Activated naive CD8-positive, alpha-beta T cell treated with anti-CD3 and anti-CD28 coated beads, Interleukin-2, amount 10 ng/mL, durations not matched to agents 7 days and 5 days (primary cell): Measurements from ENCODE around the gene LIPC. TPM values are rescaled to one million over a fixed set of nuclear protein-coding genes. Genes with fewer than 3 reads are reported as not detected.

ENCODE experiments used
- ATAC-seq: fragments of 150-1000 bp; cut with Tn5 transposase; one replicate; pipeline ENCODE4 v1.10.0; 2021; ENCODE audit warnings: low read depth, moderate library complexity
- POLR2A ChIA-PET: fragments of 350-600 bp; sonication (Branson Sonifier 250); formaldehyde crosslinking; loops from one replicate; lab custom pipeline; 2021; ENCODE audit warnings: antibody characterized with exemption; lab: Charles Lee
- DNase-seq: peaks from one replicate; pipeline ENCODE4 v3.0.0; 2021
- H3K27ac Mint-ChIP-seq: one replicate; pipeline ENCODE4 v1.8.0; 2022; ENCODE audit warnings: mild to moderate bottlenecking, mixed read lengths
- H3K27me3 Mint-ChIP-seq: one replicate; pipeline ENCODE4 v1.8.0; 2022; ENCODE audit warnings: mild to moderate bottlenecking, moderate library complexity, mixed read lengths
- H3K36me3 Mint-ChIP-seq: one replicate; pipeline ENCODE4 v1.8.0; 2021; ENCODE audit warnings: mild to moderate bottlenecking, mixed read lengths
- H3K4me1 Mint-ChIP-seq: one replicate; pipeline ENCODE4 v1.8.0; 2021; ENCODE audit warnings: mixed read lengths
- H3K4me3 Mint-ChIP-seq: one replicate; pipeline ENCODE4 v1.8.0; 2022; ENCODE audit warnings: mild to moderate bottlenecking, moderate library complexity, mixed read lengths
- H3K9me3 Mint-ChIP-seq: one replicate; pipeline ENCODE4 v1.8.0; 2021; ENCODE audit warnings: mixed read lengths
- total RNA-seq, 2 experiments: library from RNA; stranded (reverse); gene quantifications; one replicate each; pipeline ENCODE4 v1.2.3, GENCODE V29; 2021

LIPC gene
- total RNA-seq, 2 experiments from 2014 or later, result 7.4 to 9.0 TPM

GRCh38 chr15:58517252-58517681, 85.5 kb downstream of the LIPC start:
- Mint-ChIP-seq H3K36me3 (peaks cover 18% of the 10 kb centered on the region), H3K27ac (peak overlapping the region; percentile 90), H3K27me3 (no peaks in the 10 kb centered on the region), H3K4me1 (peaks cover 64% of the 10 kb centered on the region), H3K4me3 (peak overlapping the region; percentile 59), H3K9me3 (peaks cover 4% of the 10 kb centered on the region)
- peak; percentile 75 for ATAC-seq
- DNase-seq, result no peak
- POLR2A ChIA-PET, result interaction anchor here (0.8 to 5.7 kb wide), 19 partner anchors 10 to 253 kb away, joined by 3 to 66 read pairs (median 5); partner anchors contain the start of gene MINDY2

- Mint-ChIP-seq H3K36me3 (peaks cover 18% of the 10 kb centered on the region), H3K9me3 (peaks cover 4% of the 10 kb centered on the region), H3K4me3 (peak overlapping the region; percentile 59), H3K27ac (peak overlapping the region; percentile 90), H3K27me3 (no peaks in the 10 kb centered on the region), H3K4me1 (peaks cover 64% of the 10 kb centered on the region)
- no peak for DNase-seq
- POLR2A ChIA-PET, result interaction anchor here (0.8 to 5.7 kb wide), 20 partner anchors 11 to 253 kb away, joined by 3 to 66 read pairs (median 5); partner anchors contain the start of gene MINDY2
- ATAC-seq, result peak; percentile 30
Measured at GRCh38 chr15:58517682-58518525, 86.1 kb downstream of the LIPC start.

DNA sequence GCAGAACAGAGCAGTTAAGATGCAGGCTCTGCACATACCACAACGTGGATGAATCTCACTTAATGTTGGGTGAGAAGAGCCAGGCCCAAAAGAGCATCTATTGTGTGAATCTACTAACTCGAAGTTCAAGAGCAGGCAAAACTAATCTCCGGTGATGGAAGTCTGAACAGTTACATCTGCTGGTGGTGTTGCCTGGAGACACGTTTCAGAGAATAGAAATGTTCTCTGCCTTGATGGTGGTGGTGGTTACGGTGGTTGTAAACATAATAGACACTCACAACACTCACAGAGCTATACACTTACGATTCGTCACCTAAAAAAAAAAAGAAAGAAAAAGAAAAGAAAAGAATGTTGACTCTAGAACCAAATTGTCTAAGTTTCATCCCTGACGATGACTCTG, 86.8 kb downstream of the LIPC start:
- ATAC-seq (peak; percentile 37), DNase-seq (no peak)
- peaks cover 18% of the 10 kb centered on the region for H3K36me3 Mint-ChIP-seq
- H3K4me1 Mint-ChIP-seq, result peaks cover 59% of the 10 kb centered on the region
- POLR2A ChIA-PET, result interaction anchor here (0.9 to 5.7 kb wide), 7 partner anchors 27 to 252 kb away, joined by 4 to 66 read pairs (median 19); partner anchors contain the start of gene MINDY2
- H3K9me3 Mint-ChIP-seq, result peaks cover 4% of the 10 kb centered on the region
- H3K4me3 Mint-ChIP-seq, result peak overlapping the region; percentile 59
- H3K27ac Mint-ChIP-seq, result peak overlapping the region; percentile 90
- H3K27me3 Mint-ChIP-seq, result no peaks in the 10 kb centered on the region

DNA sequence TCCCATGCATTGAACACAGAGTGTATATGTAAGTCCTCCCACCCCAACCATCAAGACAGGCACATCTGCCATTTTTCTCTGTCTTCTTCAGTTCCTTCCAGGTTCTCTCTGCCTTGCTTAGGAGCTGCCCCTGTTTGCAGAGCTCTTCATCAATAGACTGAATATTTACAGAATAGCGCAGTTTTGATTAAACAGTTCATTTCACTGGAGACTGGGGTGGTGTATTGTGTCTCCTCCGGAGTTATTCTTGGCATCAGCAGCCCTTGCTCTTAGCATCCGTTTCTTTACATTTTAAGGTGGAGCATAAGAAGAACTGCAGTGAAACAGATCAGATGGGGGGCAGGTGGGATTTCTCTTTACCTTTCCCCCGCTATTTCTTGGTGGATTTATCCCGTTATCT, 87.7 kb downstream of the LIPC start:
- ATAC-seq, result no peak
- Mint-ChIP-seq H3K4me3 (no peak overlapping the region), H3K4me1 (peaks cover 59% of the 10 kb centered on the region), H3K27ac (peak overlapping the region; percentile 70), H3K9me3 (peaks cover 4% of the 10 kb centered on the region), H3K27me3 (no peaks in the 10 kb centered on the region), H3K36me3 (peaks cover 17% of the 10 kb centered on the region)
- POLR2A ChIA-PET, result interaction anchor here (0.5 to 5.7 kb wide), 6 partner anchors 10 to 119 kb away, joined by 3 to 66 read pairs (median 17); no protein-coding TSS in a partner anchor
- no peak for DNase-seq

DNA sequence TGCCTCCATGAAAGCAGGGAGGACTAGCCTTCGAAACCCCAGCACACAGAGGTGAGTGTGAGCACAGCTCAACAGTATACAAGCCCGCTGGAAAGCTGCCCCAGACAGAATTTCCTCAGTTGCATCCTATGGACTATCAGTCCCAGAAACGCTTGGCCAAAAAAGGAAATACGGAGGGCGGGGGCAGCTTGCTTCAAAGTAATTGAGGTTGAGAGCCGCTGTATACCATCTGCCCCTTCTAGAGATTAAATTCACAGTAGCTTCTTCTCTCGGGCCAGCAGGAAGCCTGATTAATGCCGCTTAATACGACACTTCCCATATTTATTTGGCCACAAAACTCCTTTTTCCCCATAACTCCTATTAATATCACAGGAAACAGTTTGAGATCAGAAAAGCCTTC, 88.7 kb downstream of the LIPC start:
- Mint-ChIP-seq H3K4me1 (peaks cover 55% of the 10 kb centered on the region), H3K27ac (peak overlapping the region; percentile 83)

DNA sequence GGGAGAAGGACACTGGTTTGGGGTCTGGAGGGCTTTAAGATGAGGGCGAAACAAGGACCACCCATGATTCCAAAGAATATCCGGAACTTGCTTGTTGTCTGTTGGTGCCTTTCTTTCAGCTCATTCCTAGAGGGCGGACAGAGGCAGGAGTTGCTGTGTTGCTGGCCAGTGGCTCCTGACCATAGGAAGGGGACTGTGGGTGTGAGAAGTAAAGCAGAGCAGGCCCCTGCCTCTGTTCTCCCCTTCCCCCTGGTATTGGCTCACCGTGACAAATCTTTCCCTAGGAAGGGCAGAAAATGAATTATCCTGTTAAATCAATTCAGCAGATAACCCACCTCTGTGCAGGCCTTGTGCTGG, 89.1 kb downstream of the LIPC start:
- ATAC-seq (no peak), DNase-seq (no peak)
- H3K36me3 Mint-ChIP-seq, result peaks cover 10% of the 10 kb centered on the region
- H3K9me3 Mint-ChIP-seq, result peaks cover under 1% of the 10 kb centered on the region
- peak overlapping the region; percentile 83 for H3K27ac Mint-ChIP-seq
- no peaks in the 10 kb centered on the region for H3K27me3 Mint-ChIP-seq
- no peak overlapping the region for H3K4me3 Mint-ChIP-seq
- POLR2A ChIA-PET, result interaction anchor here (0.7 to 1.9 kb wide), 2 partner anchors 8 to 24 kb away, joined by 3 to 4 read pairs; no protein-coding TSS in a partner anchor
- H3K4me1 Mint-ChIP-seq, result peaks cover 51% of the 10 kb centered on the region

More for the DNA sequence above, 88.7 kb downstream of the LIPC start:
- POLR2A ChIA-PET, result interaction anchor here (0.7 to 4.6 kb wide), 3 partner anchors 9 to 25 kb away, joined by 3 to 28 read pairs (median 4); no protein-coding TSS in a partner anchor
- DNase-seq, result no peak
- Mint-ChIP-seq H3K27me3 (no peaks in the 10 kb centered on the region), H3K36me3 (peaks cover 13% of the 10 kb centered on the region), H3K4me3 (no peak overlapping the region), H3K9me3 (peaks cover 4% of the 10 kb centered on the region)
- ATAC-seq, result no peak

- ATAC-seq (no peak), DNase-seq (no peak)
- POLR2A ChIA-PET, result interaction anchor here (0.7 to 1.9 kb wide), 2 partner anchors 8 to 24 kb away, joined by 3 to 4 read pairs; no protein-coding TSS in a partner anchor
- Mint-ChIP-seq H3K27ac (peak overlapping the region; percentile 25), H3K27me3 (no peaks in the 10 kb centered on the region), H3K4me1 (peaks cover 46% of the 10 kb centered on the region), H3K36me3 (peaks cover 7% of the 10 kb centered on the region), H3K4me3 (no peak overlapping the region), H3K9me3 (no peaks in the 10 kb centered on the region)
Measured at GRCh38 chr15:58521293-58521991, 89.7 kb downstream of the LIPC start.

DNA sequence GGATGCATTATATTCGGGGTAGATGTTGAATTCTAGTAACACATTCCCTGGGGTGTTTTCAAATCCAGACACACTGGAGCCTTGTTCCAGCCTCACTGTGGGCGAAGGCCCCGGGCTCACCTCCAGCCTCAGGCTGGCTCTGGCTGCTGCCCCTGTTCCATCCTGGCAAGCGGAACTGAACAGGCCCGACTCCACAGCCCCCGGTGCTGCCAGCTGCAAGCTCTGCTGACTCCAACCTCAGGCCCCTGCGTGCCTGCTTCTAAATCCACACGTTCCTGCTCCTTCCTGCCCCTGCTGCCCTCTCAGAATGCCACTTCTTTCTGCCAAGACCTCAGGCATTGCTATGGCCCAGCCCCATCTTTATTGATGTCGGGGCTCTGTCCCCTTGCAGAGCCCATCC, 90.6 kb downstream of the LIPC start:
- Mint-ChIP-seq H3K27me3 (no peaks in the 10 kb centered on the region), H3K4me3 (no peak overlapping the region), H3K27ac (peak overlapping the region; percentile 36), H3K9me3 (no peaks in the 10 kb centered on the region), H3K4me1 (peaks cover 37% of the 10 kb centered on the region), H3K36me3 (peaks cover 4% of the 10 kb centered on the region)
- POLR2A ChIA-PET, result interaction anchor here (1.0 kb wide), 1 partner anchor 16 kb away, joined by 3 read pairs; no protein-coding TSS in a partner anchor
- ATAC-seq, result no peak
- no peak for DNase-seq

- DNase-seq (no peak), ATAC-seq (no peak)
- H3K27me3 Mint-ChIP-seq, result no peaks in the 10 kb centered on the region
- H3K9me3 Mint-ChIP-seq, result no peaks in the 10 kb centered on the region
- POLR2A ChIA-PET, result interaction anchor here (1.0 kb wide), 1 partner anchor 16 kb away, joined by 3 read pairs; no protein-coding TSS in a partner anchor
- peaks cover 32% of the 10 kb centered on the region for H3K4me1 Mint-ChIP-seq
- peak overlapping the region; percentile 36 for H3K27ac Mint-ChIP-seq
- H3K36me3 Mint-ChIP-seq, result peaks cover 6% of the 10 kb centered on the region
- H3K4me3 Mint-ChIP-seq, result no peak overlapping the region
Measured at GRCh38 chr15:58522865-58523264, 91.1 kb downstream of the LIPC start.

GRCh38 chr15:58523634-58524033, 91.8 kb downstream of the LIPC start:
- H3K4me3 Mint-ChIP-seq, result no peak overlapping the region
- peaks cover 25% of the 10 kb centered on the region for H3K4me1 Mint-ChIP-seq
- DNase-seq, result no peak
- POLR2A ChIA-PET, result no interaction called here
- no peaks in the 10 kb centered on the region for H3K27me3 Mint-ChIP-seq
- H3K9me3 Mint-ChIP-seq, result no peaks in the 10 kb centered on the region
- no peak overlapping the region for H3K27ac Mint-ChIP-seq
- ATAC-seq, result no peak
- H3K36me3 Mint-ChIP-seq, result peaks cover 8% of the 10 kb centered on the region

GRCh38 chr15:58524247-58524646, 92.5 kb downstream of the LIPC start:
- Mint-ChIP-seq H3K4me3 (no peak overlapping the region), H3K36me3 (peaks cover 6% of the 10 kb centered on the region), H3K27me3 (no peaks in the 10 kb centered on the region), H3K9me3 (no peaks in the 10 kb centered on the region), H3K27ac (no peak overlapping the region), H3K4me1 (peaks cover 21% of the 10 kb centered on the region)
- POLR2A ChIA-PET, result interaction anchor here (1.1 kb wide), 1 partner anchor 226 kb away, joined by 3 read pairs; the partner anchor contains the start of gene ADAM10
- ATAC-seq (no peak), DNase-seq (no peak)

- ATAC-seq (no peak), DNase-seq (no peak)
- H3K36me3 Mint-ChIP-seq, result peaks cover 6% of the 10 kb centered on the region
- H3K27me3 Mint-ChIP-seq, result no peaks in the 10 kb centered on the region
- H3K27ac Mint-ChIP-seq, result no peak overlapping the region
- no peaks in the 10 kb centered on the region for H3K9me3 Mint-ChIP-seq
- POLR2A ChIA-PET, result no interaction called here
- peaks cover 6% of the 10 kb centered on the region for H3K4me1 Mint-ChIP-seq
- no peak overlapping the region for H3K4me3 Mint-ChIP-seq
Measured at GRCh38 chr15:58525991-58526421, 94.2 kb downstream of the LIPC start.
